HK-2 (cell line): ENCODE results near the gene RLN3.

Source experiments
- DNase-seq: peaks from one replicate; pipeline ENCODE4 v3.0.0-alpha.2; 2018; ENCODE audit not compliant: unreplicated experiment

RLN3 gene, protein sequence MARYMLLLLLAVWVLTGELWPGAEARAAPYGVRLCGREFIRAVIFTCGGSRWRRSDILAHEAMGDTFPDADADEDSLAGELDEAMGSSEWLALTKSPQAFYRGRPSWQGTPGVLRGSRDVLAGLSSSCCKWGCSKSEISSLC

DNA sequence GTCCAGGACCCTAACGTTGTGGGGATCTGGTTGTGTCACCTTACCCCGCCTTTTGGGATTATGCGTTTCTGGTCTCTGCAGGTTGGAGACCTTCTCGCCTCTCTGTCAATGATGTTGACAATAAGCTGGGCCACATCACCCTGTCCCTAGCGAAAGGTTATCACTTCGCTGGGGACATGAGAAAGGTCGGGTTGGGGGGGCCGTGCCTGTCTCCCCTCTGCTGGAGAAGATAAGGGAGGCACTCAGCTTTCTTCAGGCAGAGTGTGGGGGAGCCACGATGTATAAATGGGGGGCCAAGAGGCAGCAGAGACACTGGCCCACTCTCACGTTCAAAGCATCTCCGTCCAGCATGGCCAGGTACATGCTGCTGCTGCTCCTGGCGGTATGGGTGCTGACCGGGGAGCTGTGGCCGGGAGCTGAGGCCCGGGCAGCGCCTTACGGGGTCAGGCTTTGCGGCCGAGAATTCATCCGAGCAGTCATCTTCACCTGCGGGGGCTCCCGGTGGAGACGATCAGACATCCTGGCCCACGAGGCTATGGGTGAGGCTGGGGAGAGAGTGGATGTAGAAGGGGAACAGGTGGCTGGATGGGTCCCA, at the start of gene RLN3:
Gene RLN3 (plus strand): TSS at position 293 of the 595 bp plus-strand sequence. CDS start 57 bp downstream, at position 350.
- no peak for DNase-seq

DNA sequence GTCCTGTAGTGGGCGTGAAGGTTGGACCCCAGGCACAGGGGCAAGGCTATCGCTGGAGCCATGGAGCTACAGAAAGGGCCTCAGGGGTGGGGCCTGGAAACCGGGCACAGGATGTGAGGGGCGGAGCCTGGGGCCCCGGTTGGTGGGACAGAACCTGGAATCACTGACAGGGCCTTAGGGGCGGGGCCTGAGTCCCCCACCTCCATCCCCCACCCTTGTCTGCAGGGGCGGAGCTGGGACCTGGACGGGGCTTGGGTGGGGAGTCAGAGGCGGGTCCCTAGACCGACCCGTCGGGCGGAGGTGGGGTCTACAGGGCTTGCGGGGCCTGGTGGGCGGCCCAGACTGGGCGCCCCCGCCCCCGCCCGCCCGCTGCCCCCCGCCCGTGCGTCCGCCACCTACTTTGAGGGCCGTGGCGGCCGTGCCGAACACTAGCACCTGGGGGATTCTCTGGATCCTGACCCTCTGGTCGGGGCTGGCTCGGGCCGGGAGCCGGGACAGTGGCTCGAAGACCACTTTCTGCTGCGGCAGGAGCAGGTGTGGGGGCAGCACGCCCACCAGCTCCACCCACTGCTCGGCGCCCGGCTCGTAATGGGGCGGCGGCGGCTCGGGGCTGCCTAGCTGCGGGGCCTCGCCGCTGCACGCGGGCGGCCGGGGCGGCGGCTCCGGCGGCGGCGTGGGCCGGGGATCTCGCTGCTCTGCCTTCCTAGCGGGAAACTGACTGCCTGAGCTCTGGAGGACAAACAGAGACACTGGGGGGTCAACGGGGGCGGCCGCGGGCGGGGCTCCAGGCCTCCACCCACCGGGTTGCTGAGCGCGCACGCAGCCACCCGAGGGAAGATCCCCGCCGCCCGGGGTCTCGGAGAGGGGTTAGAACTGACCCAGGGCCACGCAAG, 49.4 kb upstream of the RLN3 start:
- DNase-seq: no peak

DNA sequence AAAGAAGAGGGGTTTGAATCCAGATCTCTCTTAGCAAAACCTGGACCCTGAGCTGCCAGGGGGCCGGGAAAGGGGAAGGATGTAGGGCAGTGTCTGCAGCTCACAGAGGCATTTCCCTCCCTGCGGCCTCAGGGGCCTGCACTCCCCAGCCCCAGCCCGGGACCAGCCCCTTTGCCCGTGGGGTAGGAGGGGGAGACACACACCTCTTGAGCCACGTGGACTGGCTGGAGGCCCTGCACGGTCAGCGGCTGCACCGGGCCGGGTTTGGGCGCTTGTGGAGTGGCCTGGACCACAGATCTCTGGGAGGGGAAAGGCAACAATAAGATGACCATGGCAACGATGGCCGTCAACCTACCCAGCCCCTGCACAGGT, 48.7 kb upstream of the RLN3 start:
- no peak for DNase-seq

DNA sequence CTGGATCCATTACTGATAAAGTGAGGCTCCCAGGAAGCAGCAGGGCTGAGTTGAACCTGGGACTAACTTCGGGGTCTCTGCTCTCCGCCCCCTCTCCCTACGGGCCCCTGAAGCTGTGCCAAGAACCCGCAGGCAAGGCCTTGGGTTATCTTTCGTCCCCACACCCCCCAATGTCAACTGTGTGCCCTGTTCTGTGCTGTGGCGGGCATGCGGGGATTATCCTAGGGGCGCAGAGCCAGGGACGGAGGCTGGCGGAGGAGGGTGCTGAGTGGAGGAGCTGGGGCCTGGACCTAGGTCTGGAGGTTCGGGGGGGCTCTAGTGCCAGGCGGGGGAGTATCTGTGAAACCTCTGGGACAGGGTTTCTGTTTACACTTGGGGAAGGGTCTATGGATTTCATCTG, 48.3 kb upstream of the RLN3 start:
- no peak for DNase-seq

DNA sequence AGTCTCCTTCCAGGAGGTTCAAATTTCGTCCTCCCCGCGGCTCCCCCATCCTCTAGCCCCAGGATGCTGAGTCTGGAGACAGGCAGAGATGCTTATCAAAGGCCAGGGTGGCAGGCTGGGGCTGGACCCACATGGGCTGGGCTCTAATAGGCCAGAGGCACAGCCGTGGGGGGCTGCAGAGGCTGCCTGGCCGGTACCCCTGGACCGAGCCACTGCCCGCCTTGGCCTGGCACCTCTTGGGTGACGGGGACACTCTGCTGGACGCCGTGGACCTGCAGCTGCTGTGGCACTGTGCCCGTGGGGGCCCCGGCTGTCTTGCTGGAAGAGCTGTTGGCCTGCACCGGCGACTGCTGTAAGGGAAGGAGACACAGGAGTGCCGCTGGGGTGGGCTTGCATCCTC, 47.6 kb upstream of the RLN3 start:
- DNase-seq: no peak

DNA sequence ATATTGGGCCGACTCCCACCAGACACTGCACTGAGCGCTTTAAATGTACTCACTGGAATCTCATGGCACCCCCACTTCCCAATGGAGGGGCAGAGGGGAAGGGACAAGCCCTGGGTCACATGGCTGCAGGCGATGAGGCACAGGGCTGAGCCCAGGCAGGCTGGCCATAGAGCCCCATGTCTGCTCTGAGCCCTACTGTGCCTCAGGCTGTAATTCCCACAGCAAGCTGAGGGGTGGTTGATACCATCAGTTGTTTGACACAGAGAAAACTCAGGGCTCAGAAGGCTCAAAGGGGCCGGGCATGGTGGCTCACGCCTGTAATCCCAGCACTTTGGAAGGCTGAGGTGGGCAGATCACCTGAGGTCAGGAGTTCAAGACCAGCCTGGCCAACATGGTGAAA, 46.9 kb upstream of the RLN3 start:
- no peak for DNase-seq

DNA sequence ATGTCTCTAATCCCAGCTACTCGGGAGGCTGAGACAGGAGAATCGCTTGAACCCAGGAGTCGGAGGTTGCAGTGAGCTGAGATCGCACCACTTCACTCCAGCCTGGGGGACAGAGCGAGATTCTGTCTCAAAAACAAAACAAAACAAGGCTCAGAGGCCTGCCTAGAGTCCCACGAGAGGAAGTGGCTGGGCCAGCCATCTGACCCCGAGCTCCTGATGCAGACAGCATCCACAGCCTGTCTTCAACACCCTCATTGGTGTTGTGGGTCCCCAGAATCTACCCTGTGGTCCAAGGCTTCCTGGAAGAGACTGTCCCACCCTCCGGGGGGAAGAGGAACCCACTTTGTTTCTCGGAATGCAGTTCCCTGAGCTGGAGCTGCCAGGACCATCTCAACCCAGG, 46.5 kb upstream of the RLN3 start:
- DNase-seq: no peak

DNA sequence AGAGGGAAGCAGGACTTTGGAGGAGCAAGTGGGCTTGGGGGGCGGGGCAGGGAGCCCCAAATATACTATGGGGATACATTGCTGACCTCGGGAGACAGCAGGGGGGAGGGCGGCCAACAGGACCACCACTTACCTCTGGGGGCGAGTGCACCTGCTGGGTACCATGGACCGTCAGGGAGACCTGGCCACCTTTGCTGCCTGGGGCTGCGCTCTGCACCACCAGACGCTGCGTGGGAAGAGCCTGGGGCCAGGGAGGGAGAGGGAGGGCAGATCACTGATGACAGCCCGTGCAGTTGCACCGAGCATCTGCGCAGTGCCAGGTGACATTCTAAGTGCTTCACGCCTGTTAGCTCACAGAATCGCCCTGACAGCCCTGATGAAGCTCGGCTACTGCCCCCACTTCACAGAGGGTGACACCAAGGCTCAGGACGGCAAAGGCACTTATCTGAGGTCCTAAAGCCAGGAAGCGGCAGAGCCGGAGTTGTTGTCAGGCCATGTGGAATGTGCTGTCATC, 45.9 kb upstream of the RLN3 start:
- no peak for DNase-seq

DNA sequence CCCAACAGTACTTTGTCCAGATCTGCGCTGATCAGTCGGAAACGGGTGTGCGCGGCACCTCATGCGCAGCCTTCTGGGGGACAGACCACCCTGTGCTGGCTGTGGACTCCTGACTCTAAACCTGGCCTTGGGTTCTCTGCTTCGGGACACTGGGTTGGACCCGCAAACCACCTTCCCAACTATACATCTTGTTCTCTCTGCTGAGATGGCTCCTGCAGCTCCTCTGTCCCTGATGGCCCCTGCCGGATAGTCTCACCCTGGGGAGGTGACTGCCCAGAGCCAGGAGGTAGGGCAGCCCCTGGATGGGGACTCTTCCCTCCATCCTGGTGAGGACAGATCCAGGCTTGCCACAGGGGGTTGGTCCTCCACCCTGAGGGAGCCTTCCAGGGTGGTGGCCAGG, 45.2 kb upstream of the RLN3 start:
- DNase-seq: no peak

DNA sequence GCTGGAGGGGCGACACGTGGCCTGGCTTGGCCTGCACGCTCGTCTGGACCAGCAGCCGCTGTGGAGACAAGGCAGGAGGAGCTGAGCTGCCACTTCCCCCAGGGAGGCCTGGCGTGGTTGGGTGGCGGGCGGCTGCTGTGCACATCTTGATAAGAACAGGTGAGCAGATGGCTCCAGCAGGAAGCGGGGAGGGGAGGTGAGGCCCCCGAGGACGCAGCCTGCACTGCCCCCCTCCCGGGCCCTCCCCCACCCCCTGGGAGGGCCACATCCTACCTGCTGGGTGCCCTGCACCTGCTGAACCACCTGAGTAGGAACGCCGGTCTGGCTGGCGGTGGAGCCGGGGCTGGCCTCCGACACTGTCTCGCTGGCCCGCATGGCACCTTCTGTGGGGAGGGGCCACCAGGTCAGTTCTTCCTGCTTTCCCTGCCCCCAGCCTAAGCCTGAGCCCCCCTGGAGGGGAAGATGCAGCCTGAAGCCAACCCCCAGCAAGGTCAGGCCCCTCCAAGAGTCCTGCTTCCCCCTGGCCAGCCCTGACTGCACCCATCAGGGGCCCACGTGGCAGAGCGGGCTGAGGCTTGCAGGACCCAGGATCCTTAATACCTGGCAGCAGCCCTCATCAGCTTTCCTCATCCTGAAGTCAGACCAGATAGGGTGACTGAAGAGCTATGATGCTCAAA, 44.6 kb upstream of the RLN3 start:
- DNase-seq: no peak

DNA sequence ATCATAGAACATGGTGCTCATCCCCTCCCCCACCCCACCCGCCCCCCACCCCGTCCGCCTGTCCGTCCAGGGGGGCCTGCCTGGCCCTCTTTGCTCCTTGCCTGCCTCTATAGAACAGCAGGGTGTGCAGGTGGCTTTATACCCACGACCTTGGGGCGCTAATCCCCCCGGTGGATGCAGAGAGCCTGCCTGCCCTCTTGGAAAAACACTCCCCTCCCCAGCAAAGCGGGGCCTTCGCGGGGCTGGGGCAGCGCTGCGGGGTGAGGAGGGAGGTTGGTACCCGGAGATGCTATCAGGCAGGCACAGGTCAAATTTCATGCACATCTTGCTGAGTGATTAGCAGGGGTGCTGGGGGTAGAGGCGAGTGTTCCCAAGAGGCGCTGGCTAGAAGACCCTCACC, 43.8 kb upstream of the RLN3 start:
- no peak for DNase-seq

DNA sequence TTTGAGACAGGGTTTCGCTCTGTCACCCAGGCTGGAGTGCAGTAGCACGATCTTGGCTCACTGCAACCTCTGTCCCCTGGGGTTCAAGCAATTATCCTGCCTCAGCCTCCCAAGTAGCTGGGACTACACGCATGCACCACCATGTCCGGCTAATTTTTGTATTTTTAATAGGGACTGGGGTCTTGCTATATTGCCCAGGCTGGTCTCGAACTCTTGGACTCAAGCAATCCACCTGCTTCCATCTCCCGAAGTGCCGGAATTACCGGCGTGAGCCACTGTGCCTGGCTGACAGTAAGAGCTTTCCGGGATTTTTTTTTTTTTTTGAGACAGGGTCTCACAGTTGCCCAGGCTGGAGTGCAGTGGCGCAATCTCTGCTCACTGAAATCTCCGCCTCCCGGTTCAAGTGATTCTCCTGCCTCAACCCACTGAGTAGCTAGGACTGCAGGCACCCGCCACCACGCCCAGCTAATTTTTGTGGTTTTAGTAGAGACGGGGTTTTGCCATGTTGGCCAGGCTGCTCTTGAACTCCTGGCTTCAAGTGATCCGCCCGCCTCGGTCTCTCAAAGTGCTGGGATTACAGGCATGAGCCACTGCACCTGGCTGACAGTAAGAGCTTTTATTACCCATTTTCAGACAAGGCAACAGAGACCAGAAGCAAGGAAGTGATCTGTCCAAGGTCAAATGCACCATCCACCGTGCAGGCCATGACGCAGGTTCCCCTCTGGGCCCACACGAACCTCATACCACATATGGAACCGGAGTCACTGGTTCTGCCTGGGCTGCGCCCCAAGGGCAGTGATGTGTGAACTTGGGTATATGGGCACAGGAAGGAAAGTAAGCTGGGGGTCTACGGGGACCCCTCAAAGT, 42.8 kb upstream of the RLN3 start:
- no peak for DNase-seq

DNA sequence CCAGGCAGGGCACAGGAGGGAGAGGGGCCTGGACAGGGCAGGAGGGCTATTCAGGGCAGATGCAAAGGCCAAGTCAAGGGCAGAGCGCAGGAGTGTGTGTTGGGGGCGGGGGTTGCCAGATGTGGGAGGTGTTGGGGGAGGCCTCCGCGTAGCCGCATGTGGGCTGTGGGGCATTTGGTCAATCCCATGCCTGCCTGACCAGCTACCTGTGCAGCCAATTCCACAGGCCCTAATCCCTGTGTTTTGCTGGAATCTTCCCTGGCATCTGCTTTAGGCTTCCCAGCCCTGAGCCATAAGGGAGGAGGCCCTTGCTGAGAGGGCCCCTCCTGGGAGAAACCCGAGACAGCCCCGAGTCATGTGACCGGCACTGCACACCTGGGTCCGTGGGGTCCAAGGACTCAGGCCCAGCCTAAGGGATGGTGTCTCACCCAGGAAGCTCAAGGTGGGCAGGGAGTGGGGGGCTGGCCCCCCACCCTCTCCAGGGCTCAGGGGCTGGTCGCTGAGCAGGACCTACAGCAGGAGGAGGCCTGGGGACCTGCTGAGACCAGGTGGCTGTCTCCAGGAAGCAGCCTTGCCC, 42.1 kb upstream of the RLN3 start:
- DNase-seq: peak; percentile 9

DNA sequence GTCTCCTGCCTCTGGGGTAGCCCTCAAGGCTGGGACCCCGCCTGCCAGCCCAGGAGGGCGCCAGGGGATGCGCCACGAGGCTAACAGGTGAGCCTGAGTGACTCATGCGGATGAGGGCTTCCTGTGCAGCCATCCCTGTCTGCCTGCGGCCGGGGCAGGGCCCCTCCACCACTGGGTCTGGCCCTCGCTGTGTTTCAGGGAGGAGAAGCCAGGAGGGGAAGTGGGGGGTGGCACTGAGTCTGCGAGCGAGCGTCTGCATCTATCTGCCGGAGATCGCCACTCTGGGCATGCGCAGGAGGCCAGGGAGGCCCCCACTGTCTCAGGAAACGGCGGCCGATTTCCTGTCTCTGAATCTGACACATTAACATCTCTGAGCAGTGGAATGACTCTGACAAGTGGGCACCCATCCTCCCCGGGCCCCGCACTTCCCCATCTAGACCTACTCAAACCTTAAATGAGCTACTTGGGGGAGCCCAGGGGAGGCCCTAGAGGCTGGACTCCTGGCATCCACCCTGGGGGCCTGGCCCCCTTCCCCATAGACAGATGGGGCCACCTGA, 41.5 kb upstream of the RLN3 start:
- DNase-seq: peak; percentile 98

DNA sequence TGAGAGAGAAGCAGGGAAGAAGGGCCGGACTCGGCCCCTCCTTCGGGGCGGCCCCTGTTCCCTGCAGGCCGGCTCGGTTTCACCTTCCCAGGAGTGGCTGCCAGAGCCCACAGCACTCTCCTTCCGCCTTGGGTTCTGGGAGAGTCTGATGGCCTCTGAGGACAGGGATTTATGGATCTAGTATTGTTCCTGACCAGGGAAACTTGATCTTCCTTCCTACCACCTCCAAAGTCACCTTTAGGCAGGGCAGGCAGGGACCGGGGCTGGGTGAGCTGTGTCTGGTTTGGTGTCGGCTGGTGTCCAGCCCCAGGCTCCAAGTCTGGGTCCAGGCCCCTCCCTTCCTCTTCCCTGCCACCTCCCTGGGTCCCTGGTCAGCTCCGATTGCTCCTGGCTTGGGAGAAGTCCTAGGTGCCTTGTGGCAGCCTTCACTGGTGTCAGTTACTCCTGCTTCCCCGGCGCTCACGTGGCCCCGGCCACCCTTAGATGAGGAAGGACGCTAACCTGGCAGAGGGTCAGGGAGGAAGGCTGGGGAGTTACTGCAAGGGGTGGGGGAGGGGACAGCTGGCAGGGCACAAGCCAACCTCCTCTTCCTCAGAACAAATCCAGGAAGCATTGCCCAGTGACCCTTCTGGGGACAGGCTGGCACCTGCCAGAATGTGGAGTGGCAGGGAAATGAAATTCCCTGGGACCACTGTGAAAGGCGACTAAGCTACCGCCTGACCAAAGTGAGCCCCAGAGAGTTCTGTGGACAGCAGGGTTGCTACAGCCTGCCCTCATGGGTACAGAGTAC, 40.7 kb upstream of the RLN3 start:
- DNase-seq: peak; percentile 27

DNA sequence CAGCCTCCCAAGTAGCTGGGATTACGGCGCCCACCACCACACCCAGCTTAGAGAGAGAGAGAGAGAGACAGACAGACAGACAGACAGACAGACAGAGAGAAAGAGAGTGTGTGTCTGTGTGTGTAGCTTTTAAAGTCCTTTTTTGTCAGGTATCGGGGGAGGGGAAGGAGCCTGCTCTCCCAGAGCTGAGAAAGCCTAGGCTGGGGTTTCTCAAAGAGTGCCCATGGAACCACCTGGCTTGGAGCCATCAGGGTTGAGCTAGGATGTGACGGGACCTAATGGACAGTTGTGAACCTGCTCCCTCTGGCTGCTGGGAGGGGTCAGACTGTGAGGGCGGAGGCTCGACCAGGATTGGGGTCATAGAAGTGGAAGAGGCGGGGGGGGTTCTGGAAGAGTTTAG, 38.5 kb upstream of the RLN3 start:
- no peak for DNase-seq

DNA sequence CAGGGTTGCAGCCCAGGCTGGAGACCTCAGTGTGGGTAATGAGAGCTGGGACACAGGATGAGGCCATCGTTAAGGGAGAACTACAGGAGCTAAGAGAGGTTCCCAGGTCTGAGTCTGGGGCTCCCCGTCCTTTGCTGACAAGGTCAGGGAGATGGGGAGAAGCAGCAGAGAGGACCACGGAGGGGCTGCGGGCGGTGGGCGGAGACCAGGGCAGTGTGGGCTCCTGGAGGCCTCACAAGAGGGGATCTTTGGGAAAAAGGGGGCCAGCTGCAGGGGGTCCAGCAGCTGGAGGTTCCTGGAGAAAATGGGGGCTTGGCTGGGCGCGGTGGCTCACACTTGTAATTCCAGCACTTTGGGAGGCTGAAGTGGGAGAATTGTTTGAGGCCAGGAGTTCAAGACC, 37.9 kb upstream of the RLN3 start:
- DNase-seq: no peak

DNA sequence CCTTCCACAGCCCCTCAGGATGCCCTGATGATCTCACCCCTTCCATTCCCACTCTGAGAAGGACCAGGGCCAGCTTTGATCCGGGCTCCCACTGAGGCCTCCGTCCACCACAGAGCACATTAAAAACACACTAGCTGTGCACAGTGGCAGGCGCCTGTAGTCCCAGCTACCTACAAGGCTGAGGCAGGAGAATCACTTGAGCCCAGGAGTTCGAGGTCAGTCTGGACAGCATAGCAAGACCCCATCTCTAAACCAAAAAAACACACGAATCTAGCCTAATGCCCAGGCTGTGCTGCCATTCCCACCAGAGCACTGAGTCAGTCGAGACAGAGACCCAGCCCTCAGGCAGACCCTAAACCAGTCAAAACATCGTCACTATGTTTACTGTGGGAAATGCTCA, 35.9 kb upstream of the RLN3 start:
- DNase-seq: no peak

DNA sequence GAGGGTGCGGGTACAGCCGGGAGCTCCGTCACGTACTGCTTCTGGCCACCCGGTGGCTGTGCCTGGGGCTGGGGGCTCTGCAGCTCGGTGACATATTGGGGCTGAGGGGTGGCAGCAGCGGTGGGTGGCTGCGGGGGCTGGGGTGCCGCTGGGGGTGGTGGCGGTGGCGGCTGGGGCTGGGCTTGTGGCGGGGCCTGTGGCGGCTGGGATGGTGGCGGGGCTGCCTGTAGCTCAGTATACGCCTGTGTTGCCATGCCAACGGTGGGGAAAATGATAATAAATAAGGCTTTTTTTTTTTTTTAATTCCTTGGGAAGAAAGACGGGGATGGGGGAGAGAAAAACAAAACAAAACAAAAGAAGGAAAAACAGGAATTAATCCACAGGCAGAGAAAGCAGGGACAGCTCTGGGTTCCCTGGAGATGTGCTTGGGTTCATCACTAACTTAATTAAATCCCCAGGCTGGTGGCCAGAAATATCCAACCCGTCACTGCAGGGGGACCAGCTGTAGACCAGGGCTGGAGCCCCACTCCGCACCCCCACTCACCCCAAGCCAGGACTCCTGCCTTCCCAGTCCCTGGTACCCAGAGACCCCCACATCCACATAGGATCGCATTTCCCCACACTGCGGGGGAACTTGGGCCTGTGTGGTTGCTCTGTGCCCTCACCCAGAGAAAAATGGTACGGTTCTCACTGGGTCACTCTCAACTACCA, 34.2 kb upstream of the RLN3 start:
- DNase-seq: no peak
